Epithelial cell of esophagus (primary cell): ENCODE measurements around the gene TNK1.

Source experiments
- DNase-seq: peaks from one replicate; pipeline ENCODE4 v3.0.0; 2010; ENCODE audit warnings: low read depth
- H3K4me3 ChIP-seq: 2 replicates; pipeline ENCODE4 v1.5.1; 2011; ENCODE audit warnings: mild to moderate bottlenecking, low read length, control low read depth
- TF ChIP-seq, protein P1 (sequence below): IDR thresholded peaks from 2 replicates; pipeline ENCODE4 v1.5.1; 2011; ENCODE audit warnings: low read depth, mild to moderate bottlenecking, low read length, control low read depth, inconsistent platforms; ENCODE audit not compliant: insufficient read depth; ENCODE audit errors: missing control alignments

The TNK1 gene

GRCh38 chr17:7415784-7416183 lies 34.9 kb downstream of the TNK1 start:
- no peak overlapping the region for H3K4me3 ChIP-seq
- DNase-seq = no peak
- TF ChIP-seq, protein P1, sequence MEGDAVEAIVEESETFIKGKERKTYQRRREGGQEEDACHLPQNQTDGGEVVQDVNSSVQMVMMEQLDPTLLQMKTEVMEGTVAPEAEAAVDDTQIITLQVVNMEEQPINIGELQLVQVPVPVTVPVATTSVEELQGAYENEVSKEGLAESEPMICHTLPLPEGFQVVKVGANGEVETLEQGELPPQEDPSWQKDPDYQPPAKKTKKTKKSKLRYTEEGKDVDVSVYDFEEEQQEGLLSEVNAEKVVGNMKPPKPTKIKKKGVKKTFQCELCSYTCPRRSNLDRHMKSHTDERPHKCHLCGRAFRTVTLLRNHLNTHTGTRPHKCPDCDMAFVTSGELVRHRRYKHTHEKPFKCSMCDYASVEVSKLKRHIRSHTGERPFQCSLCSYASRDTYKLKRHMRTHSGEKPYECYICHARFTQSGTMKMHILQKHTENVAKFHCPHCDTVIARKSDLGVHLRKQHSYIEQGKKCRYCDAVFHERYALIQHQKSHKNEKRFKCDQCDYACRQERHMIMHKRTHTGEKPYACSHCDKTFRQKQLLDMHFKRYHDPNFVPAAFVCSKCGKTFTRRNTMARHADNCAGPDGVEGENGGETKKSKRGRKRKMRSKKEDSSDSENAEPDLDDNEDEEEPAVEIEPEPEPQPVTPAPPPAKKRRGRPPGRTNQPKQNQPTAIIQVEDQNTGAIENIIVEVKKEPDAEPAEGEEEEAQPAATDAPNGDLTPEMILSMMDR = no peak

- DNase-seq = no peak
- no peak overlapping the region for H3K4me3 ChIP-seq
- TF ChIP-seq, protein P1 = peak; percentile 23
Measured at GRCh38 chr17:7416323-7416722, 35.4 kb downstream of the TNK1 start.

DNA sequence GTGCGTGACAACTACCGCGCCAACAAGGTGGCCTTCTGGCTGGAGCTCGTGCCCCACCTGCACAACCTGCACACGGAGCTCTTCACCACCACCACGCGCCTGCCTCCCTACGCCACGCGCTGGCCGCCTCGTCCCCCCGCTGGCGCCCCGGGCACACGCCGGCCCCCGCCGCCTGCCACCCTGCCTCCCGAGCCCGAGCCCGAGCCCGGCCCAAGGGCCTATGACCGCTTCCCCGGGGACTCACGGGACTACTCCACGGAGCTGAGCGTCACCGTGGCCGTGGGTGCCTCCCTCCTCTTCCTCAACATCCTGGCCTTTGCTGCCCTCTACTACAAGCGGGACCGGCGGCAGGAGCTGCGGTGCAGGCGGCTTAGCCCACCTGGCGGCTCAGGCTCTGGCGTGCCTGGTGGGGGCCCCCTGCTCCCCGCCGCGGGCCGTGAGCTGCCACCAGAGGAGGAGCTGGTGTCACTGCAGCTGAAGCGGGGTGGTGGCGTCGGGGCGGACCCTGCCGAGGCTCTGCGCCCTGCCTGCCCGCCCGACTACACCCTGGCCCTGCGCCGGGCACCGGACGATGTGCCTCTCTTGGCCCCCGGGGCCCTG lies 36.3 kb downstream of the TNK1 start:
- DNase-seq = no peak

DNA sequence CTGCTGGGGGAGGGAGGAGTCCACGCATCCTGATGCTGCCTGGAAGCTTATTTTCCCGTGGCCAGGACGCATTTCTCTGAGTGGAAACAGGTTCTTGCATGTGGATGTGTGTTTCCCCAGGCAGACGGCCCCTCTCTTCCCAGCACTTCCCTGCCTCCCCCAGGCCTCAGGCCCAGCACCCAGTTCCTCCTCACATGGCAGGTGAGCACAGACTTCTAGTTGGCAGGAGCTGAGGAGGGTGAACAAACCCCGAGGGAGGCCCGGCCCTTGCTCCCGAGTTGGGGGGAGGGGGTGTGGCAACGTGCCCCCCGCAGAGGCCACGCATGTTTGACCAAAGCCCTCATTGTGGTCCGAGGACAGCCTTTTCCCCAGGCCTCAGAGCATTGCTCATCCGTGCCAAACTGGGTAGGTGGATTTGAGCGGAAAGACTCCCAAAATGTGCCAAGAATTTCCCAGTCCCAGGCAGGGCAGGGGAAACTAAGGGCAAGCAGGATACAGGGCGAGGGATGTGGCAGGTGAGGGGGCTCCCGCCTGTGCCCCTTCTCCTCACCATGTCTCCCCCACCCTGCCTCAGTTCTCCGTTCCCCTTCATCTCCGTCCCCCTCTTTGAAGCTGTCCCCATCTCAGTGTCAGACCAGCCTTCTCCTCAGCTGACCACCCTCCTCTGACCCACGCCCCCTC lies 37.7 kb downstream of the TNK1 start:
- TF ChIP-seq, protein P1 = no peak

More for the DNA sequence above, 36.3 kb downstream of the TNK1 start:
- TF ChIP-seq, protein P1 = no peak
- no peak overlapping the region for H3K4me3 ChIP-seq

GRCh38 chr17:7419819-7420610 lies 39.1 kb downstream of the TNK1 start, which contains the start of gene SPEM1:
Gene SPEM1 (plus strand): TSS chr17:7420324. CDS start chr17:7420385, 61 bp downstream.
- H3K4me3 ChIP-seq = no peak within 1 kb of the TSS
- DNase-seq = no peak
- TF ChIP-seq, protein P1 = no peak

More for the DNA sequence above, 37.7 kb downstream of the TNK1 start:
- no peak for DNase-seq
- no peak overlapping the region for H3K4me3 ChIP-seq

DNA sequence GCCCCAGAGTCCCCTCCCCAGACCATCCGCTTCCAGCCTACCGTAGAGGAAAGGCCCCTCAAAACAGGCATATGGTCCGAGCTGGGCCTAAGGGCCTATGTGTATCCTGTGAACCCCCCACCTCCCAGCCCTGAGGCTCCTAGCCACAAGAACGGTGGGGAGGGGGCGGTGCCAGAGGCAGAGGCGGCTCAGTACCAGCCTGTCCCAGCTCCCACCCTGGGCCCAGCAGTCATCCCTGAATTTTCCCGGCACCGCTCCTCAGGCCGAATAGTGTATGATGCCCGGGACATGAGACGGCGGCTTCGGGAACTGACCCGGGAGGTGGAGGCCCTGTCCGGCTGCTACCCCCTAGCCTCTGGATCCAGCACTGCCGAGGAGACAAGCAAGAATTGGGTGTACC lies 40.3 kb downstream of the TNK1 start:
- DNase-seq = no peak

More for the DNA sequence above, 40.3 kb downstream of the TNK1 start:
- H3K4me3 ChIP-seq = no peak overlapping the region
- TF ChIP-seq, protein P1 = no peak
